ENCODE results near the gene TAGLN2. TPM values are rescaled to one million over a fixed set of nuclear protein-coding genes. Genes with fewer than 3 reads are reported as not detected.
A peak's percentile ranks its signal among the peaks of the same experiment; 100 is the strongest.

TAGLN2 gene
- total RNA-seq, 1 experiment from 2014 or later = 66.9 TPM

GRCh38 chr1:159915571-159916241 is 9.6 kb downstream of the TAGLN2 start (continued):
- no peak for TF ChIP-seq ARID4B (CRISPR knock-in tag; IDR thresholded peaks at IDR 0.05; ENCODE audit: borderline replicate concordance)
- TF ChIP-seq ETV6 (CRISPR knock-in tag; IDR thresholded peaks at IDR 0.05) = no peak
- TF ChIP-seq SMAD4 (CRISPR knock-in tag; IDR thresholded peaks at IDR 0.05) = no peak
- TF ChIP-seq OVOL2 (CRISPR knock-in tag; IDR thresholded peaks at IDR 0.05; ENCODE audit: borderline replicate concordance) = no peak
- no peak for TF ChIP-seq ZNF396 (CRISPR knock-in tag; IDR thresholded peaks at IDR 0.05; ENCODE audit: borderline replicate concordance)
- no peak for TF ChIP-seq ZSCAN18 (CRISPR knock-in tag; IDR thresholded peaks at IDR 0.05)
- no peak for TF ChIP-seq IRF2 (CRISPR knock-in tag; IDR thresholded peaks at IDR 0.05; ENCODE audit: borderline replicate concordance, low read depth)
- TF ChIP-seq ZNF232 (CRISPR knock-in tag; IDR thresholded peaks at IDR 0.05) = no peak
- TF ChIP-seq NFE2L1 (CRISPR knock-in tag; IDR thresholded peaks at IDR 0.05) = no peak
- no peak for TF ChIP-seq ZNF671 (CRISPR knock-in tag; IDR thresholded peaks at IDR 0.05)
- TF ChIP-seq, protein P1, sequence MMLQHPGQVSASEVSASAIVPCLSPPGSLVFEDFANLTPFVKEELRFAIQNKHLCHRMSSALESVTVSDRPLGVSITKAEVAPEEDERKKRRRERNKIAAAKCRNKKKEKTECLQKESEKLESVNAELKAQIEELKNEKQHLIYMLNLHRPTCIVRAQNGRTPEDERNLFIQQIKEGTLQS (CRISPR knock-in tag; conservative IDR thresholded peaks at IDR 0.05) = no peak
- no peak for TF ChIP-seq ZNF423 (CRISPR knock-in tag; IDR thresholded peaks at IDR 0.05)

GRCh38 chr1:159914252-159915018 is 10.9 kb downstream of the TAGLN2 start:
- ChIA-PET POLR2A (interaction anchor here (1.0 to 1.4 kb wide), 2 partner anchors 11 to 15 kb away, joined by 3 to 4 read pairs; partner anchors contain the start of gene TAGLN2), CTCF (interaction anchor here (0.9 to 1.4 kb wide), 4 partner anchors 22 to 115 kb away, joined by 3 to 9 read pairs (median 5); no protein-coding TSS in a partner anchor)
- Mint-ChIP-seq H3K9me3 (no peaks in the 10 kb centered on the region), H3K4me3 (no peak overlapping the region), H3K4me1 (peaks cover 63% of the 10 kb centered on the region), H3K36me3 (peaks cover under 1% of the 10 kb centered on the region; the same call in 1 of the 2 replicates), H3K27me3 (ENCODE audit: low read depth) (no peaks in the 10 kb centered on the region), H3K27ac (peak overlapping the region; percentile 46)
- ATAC-seq (no peak), DNase-seq (ENCODE audit: low spot score) (no peak)
- no peak for TF ChIP-seq JUN (CRISPR knock-in tag; IDR thresholded peaks at IDR 0.05)
- no peak for TF ChIP-seq ZNF317 (CRISPR knock-in tag; IDR thresholded peaks at IDR 0.05; ENCODE audit: borderline replicate concordance, low read depth)
- TF ChIP-seq, protein P2, sequence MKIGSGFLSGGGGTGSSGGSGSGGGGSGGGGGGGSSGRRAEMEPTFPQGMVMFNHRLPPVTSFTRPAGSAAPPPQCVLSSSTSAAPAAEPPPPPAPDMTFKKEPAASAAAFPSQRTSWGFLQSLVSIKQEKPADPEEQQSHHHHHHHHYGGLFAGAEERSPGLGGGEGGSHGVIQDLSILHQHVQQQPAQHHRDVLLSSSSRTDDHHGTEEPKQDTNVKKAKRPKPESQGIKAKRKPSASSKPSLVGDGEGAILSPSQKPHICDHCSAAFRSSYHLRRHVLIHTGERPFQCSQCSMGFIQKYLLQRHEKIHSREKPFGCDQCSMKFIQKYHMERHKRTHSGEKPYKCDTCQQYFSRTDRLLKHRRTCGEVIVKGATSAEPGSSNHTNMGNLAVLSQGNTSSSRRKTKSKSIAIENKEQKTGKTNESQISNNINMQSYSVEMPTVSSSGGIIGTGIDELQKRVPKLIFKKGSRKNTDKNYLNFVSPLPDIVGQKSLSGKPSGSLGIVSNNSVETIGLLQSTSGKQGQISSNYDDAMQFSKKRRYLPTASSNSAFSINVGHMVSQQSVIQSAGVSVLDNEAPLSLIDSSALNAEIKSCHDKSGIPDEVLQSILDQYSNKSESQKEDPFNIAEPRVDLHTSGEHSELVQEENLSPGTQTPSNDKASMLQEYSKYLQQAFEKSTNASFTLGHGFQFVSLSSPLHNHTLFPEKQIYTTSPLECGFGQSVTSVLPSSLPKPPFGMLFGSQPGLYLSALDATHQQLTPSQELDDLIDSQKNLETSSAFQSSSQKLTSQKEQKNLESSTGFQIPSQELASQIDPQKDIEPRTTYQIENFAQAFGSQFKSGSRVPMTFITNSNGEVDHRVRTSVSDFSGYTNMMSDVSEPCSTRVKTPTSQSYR (CRISPR knock-in tag; IDR thresholded peaks at IDR 0.05) = no peak
- no peak for TF ChIP-seq ATF1 (CRISPR knock-in tag; IDR thresholded peaks at IDR 0.05)
- TF ChIP-seq HMGA2 (CRISPR knock-in tag; IDR thresholded peaks at IDR 0.05) = no peak
- TF ChIP-seq FOXP4 (CRISPR knock-in tag; IDR thresholded peaks at IDR 0.05) = no peak
- no peak for TF ChIP-seq ZNF263 (CRISPR knock-in tag; IDR thresholded peaks at IDR 0.05; ENCODE audit: low read depth)
- TF ChIP-seq RORB (CRISPR knock-in tag; IDR thresholded peaks at IDR 0.05) = no peak
- TF ChIP-seq RELA (CRISPR knock-in tag; IDR thresholded peaks at IDR 0.05; ENCODE audit: borderline replicate concordance) = no peak
- TF ChIP-seq MXD4 (CRISPR knock-in tag; IDR thresholded peaks at IDR 0.05; ENCODE audit: borderline replicate concordance) = no peak
- no peak for TF ChIP-seq SMAD3 (CRISPR knock-in tag; IDR thresholded peaks at IDR 0.05; ENCODE audit: borderline replicate concordance)
- no peak for TF ChIP-seq TEAD4 (CRISPR knock-in tag; IDR thresholded peaks at IDR 0.05)
- TF ChIP-seq, protein P1 (CRISPR knock-in tag; conservative IDR thresholded peaks at IDR 0.05) = no peak
- no peak for TF ChIP-seq ZBTB21 (CRISPR knock-in tag; IDR thresholded peaks at IDR 0.05; ENCODE audit: borderline replicate concordance)
- no peak for TF ChIP-seq NFE2L1 (CRISPR knock-in tag; IDR thresholded peaks at IDR 0.05)
